ENCODE data around the gene TSC22D3. TPM values are rescaled to one million over a fixed set of nuclear protein-coding genes. Genes with fewer than 3 reads are reported as not detected.

The TSC22D3 gene
- total and polyA plus RNA-seq, 4 donors, result 117 to 447 (median 303) TPM

GRCh38 chrX:107721318-107721717 is 54.3 kb downstream of the TSC22D3 start:
- WGBS, 2 donors, result 25 to 71% methylated on average over 9 of the region's 9 CpGs
- no peak overlapping the region for H3K9ac ChIP-seq (ENCODE audit: insufficient read depth in 1 of 2, low read length in 2 of 2)
- no peak for DNase-seq

GRCh38 chrX:107718156-107718621 is 57.4 kb downstream of the TSC22D3 start:
- H3K36me3 ChIP-seq (ENCODE audit: control insufficient read depth in 4 of 4, insufficient read depth in 4 of 4, low read length in 4 of 4), result peaks cover 0 to 10% (median 1%) of the 10 kb centered on the region in 4 donors
- TF ChIP-seq CTCF (IDR thresholded peaks at IDR 0.05; ENCODE audit: control extremely low read depth, extremely low read depth), result peak; percentile 68
- no peak overlapping the region for H3K4me3 ChIP-seq
- DNase-seq, result peak; percentile 71 to 81 (median 73)
- H3K9ac ChIP-seq (ENCODE audit: insufficient read depth in 1 of 2, low read length in 2 of 2), result no peak overlapping the region
- ATAC-seq (ENCODE audit: insufficient read depth, low FRiP score), result peak; percentile 9
- H3K9me3 ChIP-seq (ENCODE audit: control insufficient read depth in 4 of 4, insufficient read depth in 3 of 4, low read length in 3 of 4), result no peaks in the 10 kb centered on the region
- peak overlapping the region; percentile 10 to 53 for H3K27ac ChIP-seq (ENCODE audit: low read depth in 1 of 2, low read length in 1 of 2)
- WGBS, 2 donors, result 35 to 48% methylated on average over 3 of the region's 3 CpGs
- H3K4me1 ChIP-seq (ENCODE audit: control insufficient read depth in 5 of 5, insufficient read depth in 5 of 5, low read length in 5 of 5), result peaks cover 0 to 32% (median 11%) of the 10 kb centered on the region in 5 donors
- peaks cover 0 to 28% (median 7%) of the 10 kb centered on the region in 3 donors for H3K27me3 ChIP-seq (ENCODE audit: control insufficient read depth in 3 of 3, insufficient read depth in 3 of 3, low read length in 2 of 3)

More at GRCh38 chrX:107721318-107721717, 54.3 kb downstream of the TSC22D3 start:
- TF ChIP-seq CTCF (IDR thresholded peaks at IDR 0.05; ENCODE audit: control extremely low read depth, extremely low read depth), result no peak
- Histone ChIP-seq H3K9me3 (ENCODE audit: control insufficient read depth in 4 of 4, insufficient read depth in 3 of 4, low read length in 3 of 4) (peaks cover 0 to 2% (median 0%) of the 10 kb centered on the region in 4 donors), H3K27ac (ENCODE audit: low read depth in 1 of 2, low read length in 1 of 2) (peak overlapping the region in 1 of 2 donors; percentile 51), H3K4me1 (ENCODE audit: control insufficient read depth in 5 of 5, insufficient read depth in 5 of 5, low read length in 5 of 5) (peaks cover 6 to 29% (median 13%) of the 10 kb centered on the region in 5 donors), H3K4me3 (no peak overlapping the region), H3K36me3 (ENCODE audit: control insufficient read depth in 4 of 4, insufficient read depth in 4 of 4, low read length in 4 of 4) (no peaks in the 10 kb centered on the region), H3K27me3 (ENCODE audit: control insufficient read depth in 3 of 3, insufficient read depth in 3 of 3, low read length in 2 of 3) (peaks cover 0 to 35% (median 4%) of the 10 kb centered on the region in 3 donors)
- ATAC-seq (ENCODE audit: insufficient read depth, low FRiP score), result no peak

- peak; percentile 85 to 89 (median 87) for DNase-seq
- peaks cover 0 to 37% (median 11%) of the 10 kb centered on the region in 5 donors for H3K4me1 ChIP-seq (ENCODE audit: control insufficient read depth in 5 of 5, insufficient read depth in 5 of 5, low read length in 5 of 5)
- peaks cover 0 to 10% (median 1%) of the 10 kb centered on the region in 4 donors for H3K36me3 ChIP-seq (ENCODE audit: control insufficient read depth in 4 of 4, insufficient read depth in 4 of 4, low read length in 4 of 4)
- peak overlapping the region in 1 of 2 donors; percentile 24 for H3K9ac ChIP-seq (ENCODE audit: insufficient read depth in 1 of 2, low read length in 2 of 2)
- peak overlapping the region; percentile 90 to 99 for H3K27ac ChIP-seq (ENCODE audit: low read depth in 1 of 2, low read length in 1 of 2)
- H3K27me3 ChIP-seq (ENCODE audit: control insufficient read depth in 3 of 3, insufficient read depth in 3 of 3, low read length in 2 of 3), result peaks cover 0 to 23% (median 4%) of the 10 kb centered on the region in 3 donors
- TF ChIP-seq CTCF (IDR thresholded peaks at IDR 0.05; ENCODE audit: control extremely low read depth, extremely low read depth), result no peak
- no peaks in the 10 kb centered on the region for H3K9me3 ChIP-seq (ENCODE audit: control insufficient read depth in 4 of 4, insufficient read depth in 3 of 4, low read length in 3 of 4)
- peak overlapping the region; percentile 77 for H3K4me3 ChIP-seq
- ATAC-seq (ENCODE audit: insufficient read depth, low FRiP score), result peak; percentile 53
- WGBS, 2 donors, result 15 to 32% methylated on average over 20 to 29 of the region's 29 CpGs
These were observed 58.5 kb downstream of the TSC22D3 start for GRCh38 chrX:107716816-107717700.
